ENCODE results near the gene NRP1.
A peak's percentile ranks its signal among the peaks of the same experiment; 100 is the strongest.

The NRP1 gene

DNA sequence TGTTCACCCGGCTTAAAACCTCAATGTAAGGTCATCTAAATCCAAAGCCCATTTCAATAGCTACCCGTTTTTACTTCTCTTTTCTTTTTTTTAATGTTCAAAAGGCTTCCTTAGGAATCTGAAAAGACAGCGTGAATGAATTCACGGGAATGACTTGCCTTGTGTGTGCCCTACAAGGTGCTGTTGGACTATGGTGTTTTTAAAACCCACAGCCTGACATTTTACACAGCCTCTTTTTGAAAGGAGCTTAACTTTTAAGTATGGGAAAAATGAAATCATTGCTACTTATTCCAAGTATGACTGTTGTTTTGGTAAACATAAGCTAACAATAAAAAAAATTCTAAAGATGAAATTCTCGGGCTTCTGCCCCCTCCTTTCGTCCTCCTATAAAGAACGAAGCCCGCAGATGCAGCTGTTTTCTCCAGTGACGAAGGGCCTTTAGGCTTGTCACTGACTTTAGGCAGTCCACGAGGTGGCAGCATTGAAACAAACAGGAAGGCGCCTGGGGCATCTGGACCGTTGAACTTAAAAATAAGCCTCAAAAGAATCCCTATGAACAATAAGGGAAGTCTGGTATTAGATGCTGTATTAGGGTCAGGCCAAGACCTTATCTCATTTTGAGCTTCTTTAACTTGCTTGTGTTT is 141.3 kb downstream of the NRP1 start:
- H3K4ac ChIP-seq (ENCODE audit: low read depth, low read length) = no peak overlapping the region
- no peak overlapping the region for H4K12ac ChIP-seq (ENCODE audit: low read depth, low read length)
- peak; percentile 83 to 96 for DNase-seq
- no peak overlapping the region for H2AFZ ChIP-seq (ENCODE audit: insufficient read depth, low read length, poor library complexity)
- no peak overlapping the region for H3K4me2 ChIP-seq (ENCODE audit: low read length)
- no peak overlapping the region for H3K18ac ChIP-seq (ENCODE audit: low read length)
- no peaks in the 10 kb centered on the region for H3K9me3 ChIP-seq (ENCODE audit: insufficient read depth, low read depth, low read length)
- H4K8ac ChIP-seq (ENCODE audit: low read depth, low read length) = no peak overlapping the region
- peaks cover 7 to 23% of the 10 kb centered on the region in 2 experiments for H3K36me3 ChIP-seq (ENCODE audit: control insufficient read depth in 1 of 2, insufficient read depth in 2 of 2, low read length in 2 of 2)
- H3K79me1 ChIP-seq (ENCODE audit: low read length) = no peaks in the 10 kb centered on the region
- no peak overlapping the region for H2AK5ac ChIP-seq (ENCODE audit: low read length)
- H2BK12ac ChIP-seq (ENCODE audit: low read length) = no peak overlapping the region
- H3K79me2 ChIP-seq (ENCODE audit: control insufficient read depth, insufficient read depth, low read length, poor library complexity) = no peaks in the 10 kb centered on the region
- H4K91ac ChIP-seq (ENCODE audit: low read depth, low read length) = no peak overlapping the region
- H3K14ac ChIP-seq (ENCODE audit: low read length) = no peak overlapping the region
- no peak overlapping the region for H3K27ac ChIP-seq (ENCODE audit: low read depth, low read length)
- H3K4me3 ChIP-seq (ENCODE audit: low read depth, low read length) = no peak overlapping the region
- peaks cover 5% of the 10 kb centered on the region in 2 experiments for H3K4me1 ChIP-seq (ENCODE audit: control insufficient read depth in 1 of 2, insufficient read depth in 2 of 2, low read length in 2 of 2)
- no peaks in the 10 kb centered on the region for H3K27me3 ChIP-seq (ENCODE audit: insufficient read depth, low read length)
- no peak overlapping the region for H2BK120ac ChIP-seq (ENCODE audit: insufficient read depth, low read length, poor library complexity)
- WGBS (ENCODE audit: extremely low coverage, insufficient coverage, insufficient read length) = no CpG with 5 or more reads among the region's 12 CpGs
- H3K9ac ChIP-seq (ENCODE audit: low read length) = no peak overlapping the region
- no peak overlapping the region for H3K23ac ChIP-seq (ENCODE audit: low read length)
- no peak overlapping the region for H2BK5ac ChIP-seq (ENCODE audit: low read depth, low read length, poor library complexity)

DNA sequence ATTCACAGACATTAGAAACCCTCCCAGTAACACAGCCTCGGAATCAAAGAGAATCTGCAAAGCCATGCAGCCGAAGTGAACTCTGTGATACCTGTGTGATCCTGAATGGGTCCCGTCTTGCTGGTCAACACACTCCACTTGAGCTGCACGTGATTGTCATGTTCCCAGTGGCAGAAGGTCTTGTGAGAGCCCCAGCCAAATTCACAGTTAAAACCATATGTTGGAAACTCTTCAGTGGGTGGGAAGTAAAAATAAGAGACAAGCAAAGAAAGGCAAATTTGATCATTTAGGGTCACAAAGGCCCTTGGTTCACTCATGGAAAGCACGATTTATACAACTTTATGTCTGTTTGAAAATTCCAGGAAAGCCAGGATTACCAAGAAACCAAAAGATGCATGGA is 142.3 kb downstream of the NRP1 start:
- no peak overlapping the region for H2BK12ac ChIP-seq (ENCODE audit: low read length)
- no peaks in the 10 kb centered on the region for H3K79me1 ChIP-seq (ENCODE audit: low read length)
- H3K23ac ChIP-seq (ENCODE audit: low read length) = peak overlapping the region; percentile 2
- H3K9me3 ChIP-seq (ENCODE audit: insufficient read depth, low read depth, low read length) = no peaks in the 10 kb centered on the region
- H2AFZ ChIP-seq (ENCODE audit: insufficient read depth, low read length, poor library complexity) = no peak overlapping the region
- peaks cover 5% of the 10 kb centered on the region in 2 experiments for H3K4me1 ChIP-seq (ENCODE audit: control insufficient read depth in 1 of 2, insufficient read depth in 2 of 2, low read length in 2 of 2)
- no peak overlapping the region for H2BK120ac ChIP-seq (ENCODE audit: insufficient read depth, low read length, poor library complexity)
- no peak overlapping the region for H3K9ac ChIP-seq (ENCODE audit: low read length)
- H3K4me2 ChIP-seq (ENCODE audit: low read length) = no peak overlapping the region
- H4K8ac ChIP-seq (ENCODE audit: low read depth, low read length) = no peak overlapping the region
- H3K36me3 ChIP-seq (ENCODE audit: control insufficient read depth in 1 of 2, insufficient read depth in 2 of 2, low read length in 2 of 2) = peaks cover 7 to 26% of the 10 kb centered on the region in 2 experiments
- no peak overlapping the region for H3K18ac ChIP-seq (ENCODE audit: low read length)
- no peak overlapping the region for H2BK5ac ChIP-seq (ENCODE audit: low read depth, low read length, poor library complexity)
- DNase-seq = no peak
- H3K27ac ChIP-seq (ENCODE audit: low read depth, low read length) = no peak overlapping the region
- no peaks in the 10 kb centered on the region for H3K27me3 ChIP-seq (ENCODE audit: insufficient read depth, low read length)
- no peak overlapping the region for H4K12ac ChIP-seq (ENCODE audit: low read depth, low read length)
- WGBS (ENCODE audit: extremely low coverage, insufficient coverage, insufficient read length) = no CpG with 5 or more reads among the region's 5 CpGs
- no peaks in the 10 kb centered on the region for H3K79me2 ChIP-seq (ENCODE audit: control insufficient read depth, insufficient read depth, low read length, poor library complexity)
- no peak overlapping the region for H2AK5ac ChIP-seq (ENCODE audit: low read length)
- no peak overlapping the region for H3K4me3 ChIP-seq (ENCODE audit: low read depth, low read length)
- H3K4ac ChIP-seq (ENCODE audit: low read depth, low read length) = no peak overlapping the region
- no peak overlapping the region for H4K91ac ChIP-seq (ENCODE audit: low read depth, low read length)
- no peak overlapping the region for H3K14ac ChIP-seq (ENCODE audit: low read length)

DNA sequence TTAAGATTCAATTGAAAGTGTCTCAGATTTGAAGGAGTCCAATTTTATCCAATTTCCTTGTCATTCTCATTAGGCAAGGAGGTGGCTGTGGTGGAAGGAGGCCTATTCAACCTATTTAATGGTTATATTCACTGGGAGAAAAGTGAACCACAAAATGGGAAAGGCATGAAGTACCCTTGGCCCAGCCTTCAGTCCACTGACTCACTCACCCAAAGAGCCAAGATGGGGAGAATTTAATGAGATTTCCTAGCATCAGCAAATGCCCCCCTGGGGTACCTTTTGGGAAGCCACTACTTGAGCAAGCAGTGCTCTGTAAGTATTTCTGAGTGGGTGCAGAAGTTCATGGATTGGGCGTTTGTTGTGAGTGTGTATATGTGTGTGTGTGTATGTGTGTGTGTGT is 144.1 kb downstream of the NRP1 start:
- Histone ChIP-seq H3K36me3 (ENCODE audit: control insufficient read depth in 1 of 2, insufficient read depth in 2 of 2, low read length in 2 of 2) (peaks cover 5 to 25% of the 10 kb centered on the region in 2 experiments), H3K79me2 (ENCODE audit: control insufficient read depth, insufficient read depth, low read length, poor library complexity) (no peaks in the 10 kb centered on the region)
- WGBS (ENCODE audit: extremely low coverage, insufficient coverage, insufficient read length) = no CpG with 5 or more reads among the region's 1 CpG

DNA sequence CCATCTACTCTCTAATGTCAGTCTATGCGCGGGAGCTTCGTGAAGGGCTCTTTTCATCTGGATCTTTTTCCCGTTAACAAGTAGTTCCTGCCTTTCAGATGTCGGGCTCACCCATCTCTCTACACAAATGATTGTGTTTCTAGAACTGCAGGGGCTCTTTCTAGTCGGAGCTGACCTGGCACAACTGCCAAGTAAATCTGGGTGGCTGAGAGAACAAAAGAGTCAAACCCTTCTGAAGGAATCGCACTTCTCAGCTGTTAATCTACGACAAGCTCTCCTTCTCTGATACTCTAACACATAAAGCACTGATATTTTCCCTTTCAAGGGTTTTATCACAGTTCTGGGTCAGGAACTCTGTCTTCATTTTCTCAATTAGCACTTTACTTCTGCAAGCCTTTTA is 144.7 kb downstream of the NRP1 start:
- Histone ChIP-seq H3K4me3 (ENCODE audit: low read depth, low read length) (no peak overlapping the region), H3K9ac (ENCODE audit: low read length) (no peak overlapping the region), H2AK5ac (ENCODE audit: low read length) (no peak overlapping the region), H3K79me2 (ENCODE audit: control insufficient read depth, insufficient read depth, low read length, poor library complexity) (no peaks in the 10 kb centered on the region), H3K27ac (ENCODE audit: low read depth, low read length) (no peak overlapping the region), H2BK5ac (ENCODE audit: low read depth, low read length, poor library complexity) (no peak overlapping the region), H3K18ac (ENCODE audit: low read length) (no peak overlapping the region), H2BK12ac (ENCODE audit: low read length) (no peak overlapping the region), H3K4ac (ENCODE audit: low read depth, low read length) (no peak overlapping the region), H3K23ac (ENCODE audit: low read length) (no peak overlapping the region), H3K4me2 (ENCODE audit: low read length) (no peak overlapping the region), H3K4me1 (ENCODE audit: control insufficient read depth in 1 of 2, insufficient read depth in 2 of 2, low read length in 2 of 2) (no peaks in the 10 kb centered on the region), H3K79me1 (ENCODE audit: low read length) (no peaks in the 10 kb centered on the region), H3K36me3 (ENCODE audit: control insufficient read depth in 1 of 2, insufficient read depth in 2 of 2, low read length in 2 of 2) (peaks cover 5 to 25% of the 10 kb centered on the region in 2 experiments), H3K9me3 (ENCODE audit: insufficient read depth, low read depth, low read length) (no peaks in the 10 kb centered on the region), H4K8ac (ENCODE audit: low read depth, low read length) (no peak overlapping the region), H4K12ac (ENCODE audit: low read depth, low read length) (no peak overlapping the region), H3K14ac (ENCODE audit: low read length) (no peak overlapping the region), H4K91ac (ENCODE audit: low read depth, low read length) (no peak overlapping the region), H2AFZ (ENCODE audit: insufficient read depth, low read length, poor library complexity) (no peak overlapping the region), H2BK120ac (ENCODE audit: insufficient read depth, low read length, poor library complexity) (no peak overlapping the region), H3K27me3 (ENCODE audit: insufficient read depth, low read length) (no peaks in the 10 kb centered on the region)
- DNase-seq = no peak
- no CpG with 5 or more reads among the region's 8 CpGs for WGBS (ENCODE audit: extremely low coverage, insufficient coverage, insufficient read length)

More for the DNA sequence above, 144.1 kb downstream of the NRP1 start:
- no peak overlapping the region for H3K4ac ChIP-seq (ENCODE audit: low read depth, low read length)
- H3K9ac ChIP-seq (ENCODE audit: low read length) = no peak overlapping the region
- no peak overlapping the region for H2BK12ac ChIP-seq (ENCODE audit: low read length)
- no peak overlapping the region for H4K91ac ChIP-seq (ENCODE audit: low read depth, low read length)
- no peak overlapping the region for H2AFZ ChIP-seq (ENCODE audit: insufficient read depth, low read length, poor library complexity)
- no peak overlapping the region for H3K4me2 ChIP-seq (ENCODE audit: low read length)
- H3K9me3 ChIP-seq (ENCODE audit: insufficient read depth, low read depth, low read length) = no peaks in the 10 kb centered on the region
- no peak overlapping the region for H3K23ac ChIP-seq (ENCODE audit: low read length)
- DNase-seq = no peak
- H3K79me1 ChIP-seq (ENCODE audit: low read length) = no peaks in the 10 kb centered on the region
- H3K27ac ChIP-seq (ENCODE audit: low read depth, low read length) = no peak overlapping the region
- no peak overlapping the region for H2BK120ac ChIP-seq (ENCODE audit: insufficient read depth, low read length, poor library complexity)
- H3K14ac ChIP-seq (ENCODE audit: low read length) = no peak overlapping the region
- H2AK5ac ChIP-seq (ENCODE audit: low read length) = no peak overlapping the region
- peaks cover under 1% of the 10 kb centered on the region in 2 experiments for H3K4me1 ChIP-seq (ENCODE audit: control insufficient read depth in 1 of 2, insufficient read depth in 2 of 2, low read length in 2 of 2)
- H3K4me3 ChIP-seq (ENCODE audit: low read depth, low read length) = no peak overlapping the region
- no peaks in the 10 kb centered on the region for H3K27me3 ChIP-seq (ENCODE audit: insufficient read depth, low read length)
- no peak overlapping the region for H3K18ac ChIP-seq (ENCODE audit: low read length)
- no peak overlapping the region for H4K8ac ChIP-seq (ENCODE audit: low read depth, low read length)
- H4K12ac ChIP-seq (ENCODE audit: low read depth, low read length) = no peak overlapping the region
- H2BK5ac ChIP-seq (ENCODE audit: low read depth, low read length, poor library complexity) = no peak overlapping the region
